ENCODE data around the gene MADCAM1.

- TF ChIP-seq, protein P1, sequence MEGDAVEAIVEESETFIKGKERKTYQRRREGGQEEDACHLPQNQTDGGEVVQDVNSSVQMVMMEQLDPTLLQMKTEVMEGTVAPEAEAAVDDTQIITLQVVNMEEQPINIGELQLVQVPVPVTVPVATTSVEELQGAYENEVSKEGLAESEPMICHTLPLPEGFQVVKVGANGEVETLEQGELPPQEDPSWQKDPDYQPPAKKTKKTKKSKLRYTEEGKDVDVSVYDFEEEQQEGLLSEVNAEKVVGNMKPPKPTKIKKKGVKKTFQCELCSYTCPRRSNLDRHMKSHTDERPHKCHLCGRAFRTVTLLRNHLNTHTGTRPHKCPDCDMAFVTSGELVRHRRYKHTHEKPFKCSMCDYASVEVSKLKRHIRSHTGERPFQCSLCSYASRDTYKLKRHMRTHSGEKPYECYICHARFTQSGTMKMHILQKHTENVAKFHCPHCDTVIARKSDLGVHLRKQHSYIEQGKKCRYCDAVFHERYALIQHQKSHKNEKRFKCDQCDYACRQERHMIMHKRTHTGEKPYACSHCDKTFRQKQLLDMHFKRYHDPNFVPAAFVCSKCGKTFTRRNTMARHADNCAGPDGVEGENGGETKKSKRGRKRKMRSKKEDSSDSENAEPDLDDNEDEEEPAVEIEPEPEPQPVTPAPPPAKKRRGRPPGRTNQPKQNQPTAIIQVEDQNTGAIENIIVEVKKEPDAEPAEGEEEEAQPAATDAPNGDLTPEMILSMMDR (IDR thresholded peaks at IDR 0.05; ENCODE audit: low read length), result no peak
- TF ChIP-seq EZH2 (optimal IDR thresholded peaks at IDR 0.05; ENCODE audit: low read depth, low read length) (no peak), EZH2phosphoT487 (IDR thresholded peaks at IDR 0.05; ENCODE audit: low read length) (no peak)
Measured at GRCh38 chr19:507286-508203, 11.3 kb downstream of the MADCAM1 start, which contains the start of gene TPGS1.
